ENCODE measurements around the gene ECHDC1.

DNA sequence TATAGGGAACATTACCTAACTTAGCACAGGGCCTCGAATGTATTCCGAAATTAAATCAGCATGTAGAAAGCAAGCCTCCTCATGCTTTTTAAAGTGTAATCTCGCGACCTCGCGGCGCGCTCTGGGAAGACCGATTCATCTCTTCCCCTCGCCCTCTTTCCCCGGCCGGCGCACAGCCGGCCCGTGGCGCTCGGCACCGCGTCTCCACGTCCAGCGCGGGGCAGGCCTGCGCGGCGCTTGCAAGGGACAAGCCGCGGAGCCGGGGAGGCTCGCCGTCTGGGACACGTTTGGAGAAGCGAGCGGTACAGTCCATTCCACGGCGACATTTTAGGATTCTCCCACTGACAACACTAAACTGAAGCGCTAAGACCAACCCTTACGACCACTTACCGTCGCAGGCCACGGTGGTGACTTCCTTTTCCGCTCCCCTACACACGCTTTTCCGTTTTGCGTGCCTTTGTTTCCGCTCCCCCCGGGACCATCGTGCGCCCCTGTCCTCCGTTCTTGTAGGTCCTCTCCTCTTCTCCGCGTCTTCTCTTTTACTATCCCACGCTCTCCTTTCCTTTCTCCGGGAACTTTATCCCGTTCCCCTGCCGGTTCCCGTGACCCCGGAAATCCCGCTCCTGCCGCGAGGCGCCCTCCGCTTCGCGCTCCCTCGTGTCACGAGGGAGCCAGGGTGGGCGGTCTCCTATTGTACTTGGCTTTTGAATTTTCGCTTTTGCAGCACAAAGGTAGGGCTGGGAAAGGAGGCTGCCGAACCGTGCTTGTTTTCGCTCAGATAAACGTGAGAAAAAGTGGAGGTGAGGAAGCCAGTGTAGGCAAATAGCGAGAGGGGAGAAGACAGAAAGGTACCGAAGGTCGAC is at the start of gene ECHDC1:
- TF ChIP-seq POLR2A (IDR thresholded peaks at IDR 0.05; ENCODE audit: low read depth, low read length) = peak; percentile 93
- peak; percentile 48 for TF ChIP-seq SPI1 (IDR thresholded peaks at IDR 0.05; ENCODE audit: low read depth, low read length)
- peak; percentile 52; the same call in 1 of the 2 replicates for TF ChIP-seq POU2F2 (IDR thresholded peaks at IDR 0.05; ENCODE audit: low read depth, low read length)
- peak; percentile 65 for TF ChIP-seq PAX5 (IDR thresholded peaks at IDR 0.05; ENCODE audit: insufficient read depth, low read length, severe bottlenecking)
- peak; percentile 88 for TF ChIP-seq POLR2AphosphoS5 (IDR thresholded peaks at IDR 0.05; ENCODE audit: low read depth, low read length)

Measured in GM12891 (cell line).